Mesodermal cell (in vitro differentiated cells): ENCODE data around the gene SLF2.
A peak's percentile ranks its signal among the peaks of the same experiment; 100 is the strongest.

Experiments
- H3K27ac ChIP-seq: 2 replicates; pipeline ENCODE4 v1.7.0; 2013; ENCODE audit warnings: mild to moderate bottlenecking, low read depth, low read length, moderate library complexity; ENCODE audit not compliant: severe bottlenecking
- H3K36me3 ChIP-seq: 2 replicates; pipeline ENCODE4 v1.7.1; 2013; ENCODE audit warnings: mild to moderate bottlenecking, low read length, moderate library complexity; ENCODE audit not compliant: control insufficient read depth, insufficient read depth
- H3K4me1 ChIP-seq: one replicate; pipeline ENCODE4 v1.7.1; 2013; ENCODE audit warnings: mild to moderate bottlenecking, low read length; ENCODE audit not compliant: insufficient read depth, control insufficient read depth, poor library complexity, severe bottlenecking
- H3K4me3 ChIP-seq: 2 replicates; pipeline ENCODE4 v1.7.0; 2013; ENCODE audit warnings: low read length, control low read depth, mild to moderate bottlenecking; ENCODE audit not compliant: insufficient read depth, poor library complexity, severe bottlenecking; ENCODE audit errors: extremely low read depth
- H3K9me3 ChIP-seq: 2 replicates; pipeline ENCODE4 v1.7.1; 2013; ENCODE audit warnings: mild to moderate bottlenecking, low read length, moderate library complexity; ENCODE audit not compliant: control insufficient read depth
- WGBS, 2 experiments: methylation state at CpG; one replicate each; pipeline ENCODE4 v1.1.5; 2013; ENCODE audit warnings: missing lambda C conversion rate in 2 of 2; ENCODE audit not compliant: insufficient coverage in 2 of 2; 5-methylcytosine and 5-hydroxymethylcytosine counted together

The SLF2 gene

DNA sequence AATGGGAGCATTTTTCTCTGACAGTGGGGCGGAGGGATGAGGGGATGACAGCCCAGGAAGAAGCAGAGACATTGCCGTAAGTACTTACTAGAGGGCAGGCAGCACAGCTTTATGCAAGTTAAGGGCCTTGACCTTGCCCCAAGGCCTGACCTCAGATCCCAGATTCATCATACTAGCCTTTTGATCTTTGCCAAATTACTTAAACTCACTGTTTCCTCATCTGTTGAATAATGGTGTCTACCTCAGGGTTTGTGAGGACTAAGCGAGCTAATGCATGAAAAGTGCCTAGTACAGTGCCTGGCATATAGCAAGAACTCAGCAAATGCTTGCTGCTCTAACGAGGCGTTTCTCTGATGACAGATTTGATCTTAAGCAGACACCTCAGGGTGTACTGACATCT lies 53.1 kb downstream of the SLF2 start:
- 50 to 74% methylated on average over 2 to 5 of the region's 5 CpGs for WGBS, 2 experiments
- H3K36me3 ChIP-seq, result peaks cover 37% of the 10 kb centered on the region

DNA sequence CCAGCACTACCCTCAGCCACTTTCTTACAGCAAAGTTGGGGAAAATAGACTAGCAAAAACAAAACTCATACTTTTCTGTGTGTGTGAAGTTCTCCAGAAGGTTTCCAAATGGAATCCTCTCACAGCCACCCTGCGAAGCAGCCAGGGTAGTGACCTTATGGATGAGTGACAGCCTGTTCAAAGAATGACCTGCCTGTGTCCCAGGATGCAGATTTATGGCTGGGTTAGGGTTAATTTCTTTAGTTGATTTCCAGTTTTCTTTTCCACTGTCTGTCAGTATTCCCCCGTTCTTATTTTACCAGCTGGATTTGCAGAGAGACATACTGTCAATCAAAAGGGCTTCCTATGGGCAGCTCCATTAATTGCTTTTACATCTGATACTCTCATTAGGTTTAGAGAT lies 54.1 kb downstream of the SLF2 start:
- Histone ChIP-seq H3K4me1 (no peaks in the 10 kb centered on the region), H3K9me3 (no peaks in the 10 kb centered on the region), H3K36me3 (peaks cover 34% of the 10 kb centered on the region), H3K27ac (no peak overlapping the region), H3K4me3 (no peak overlapping the region)
- no CpG with 5 or more reads among the region's 2 CpGs for WGBS, 2 experiments

More for the DNA sequence above, 53.1 kb downstream of the SLF2 start:
- H3K9me3 ChIP-seq, result no peaks in the 10 kb centered on the region
- no peaks in the 10 kb centered on the region for H3K4me1 ChIP-seq
- no peak overlapping the region for H3K4me3 ChIP-seq
- no peak overlapping the region for H3K27ac ChIP-seq

DNA sequence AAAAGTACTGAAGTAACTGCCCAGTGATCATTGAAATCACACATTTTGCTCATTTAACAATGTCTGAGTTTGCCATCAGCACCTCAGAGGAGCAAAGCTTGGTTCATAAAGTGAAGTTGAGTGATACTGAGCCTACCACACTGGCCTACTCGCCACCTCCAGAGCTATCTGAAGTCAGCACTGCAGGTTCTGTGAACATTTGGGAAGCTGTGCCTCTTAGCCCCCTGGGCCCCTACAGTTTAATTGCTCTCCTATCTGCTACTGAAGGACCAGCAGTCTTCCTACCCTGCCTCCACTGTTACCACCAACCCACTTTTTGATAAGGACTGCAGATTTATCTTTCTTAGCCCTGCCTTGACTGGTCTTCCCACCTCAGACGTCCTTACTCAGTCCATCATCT lies 54.6 kb downstream of the SLF2 start:
- Histone ChIP-seq H3K27ac (no peak overlapping the region), H3K4me1 (no peaks in the 10 kb centered on the region), H3K4me3 (no peak overlapping the region), H3K9me3 (no peaks in the 10 kb centered on the region), H3K36me3 (peaks cover 29% of the 10 kb centered on the region)
- WGBS, 2 experiments, result 88 to 93% methylated on average over 2 of the region's 2 CpGs

DNA sequence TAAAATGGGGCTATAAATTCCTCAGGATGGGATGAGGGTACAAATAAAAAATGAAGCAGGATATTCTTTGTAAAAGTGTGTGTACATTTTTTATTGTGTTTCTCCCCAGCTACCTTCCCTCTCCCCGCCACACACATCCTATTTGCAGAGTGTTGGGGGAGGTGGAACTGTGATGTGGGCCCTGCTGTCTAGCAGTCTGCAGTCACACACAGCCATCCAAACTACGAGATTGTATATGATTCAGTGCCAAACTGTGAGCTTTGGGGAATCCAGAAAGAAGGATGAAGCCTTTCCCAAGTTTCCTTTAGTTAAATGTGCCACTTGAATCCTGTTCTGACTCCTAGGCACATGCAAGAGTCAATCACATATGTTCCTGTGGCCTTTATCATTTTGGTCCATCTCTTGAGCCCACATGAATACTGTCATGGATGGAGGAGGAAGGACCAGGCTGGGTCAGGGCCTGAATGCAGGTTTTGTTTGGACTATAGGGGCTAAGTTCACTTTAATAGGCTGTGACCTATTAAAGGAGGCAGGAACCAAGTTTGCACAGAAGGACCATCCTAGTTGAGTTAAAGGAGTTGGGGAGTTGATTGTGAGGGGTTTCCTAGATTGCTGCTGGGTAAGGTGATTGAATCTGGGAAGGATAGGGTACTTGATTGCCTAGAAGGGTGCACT lies 55.4 kb downstream of the SLF2 start:
- WGBS, 2 experiments, result 67 to 100% methylated on average over 1 of the region's 2 CpGs
- H3K4me1 ChIP-seq, result no peaks in the 10 kb centered on the region
- no peak overlapping the region for H3K4me3 ChIP-seq
- no peaks in the 10 kb centered on the region for H3K9me3 ChIP-seq
- H3K27ac ChIP-seq, result no peak overlapping the region
- peaks cover 21% of the 10 kb centered on the region for H3K36me3 ChIP-seq

DNA sequence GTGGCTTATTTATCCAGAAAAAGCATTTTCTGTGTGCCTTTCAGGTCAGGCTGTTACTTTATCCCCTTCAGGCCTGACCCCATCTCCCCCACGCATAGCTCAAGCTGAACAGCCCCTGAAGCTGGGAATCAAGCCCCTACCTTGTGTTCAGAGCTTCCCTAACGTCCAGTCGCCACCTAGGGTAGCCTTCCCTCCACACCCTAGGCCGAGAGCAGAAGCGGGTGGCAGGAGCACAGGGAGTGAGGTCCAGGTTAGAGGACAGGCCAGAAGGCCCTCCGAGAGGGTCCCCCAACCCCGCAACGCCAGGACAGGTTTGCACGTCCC lies 56.1 kb downstream of the SLF2 start:
- H3K27ac ChIP-seq, result no peak overlapping the region
- H3K36me3 ChIP-seq, result peaks cover 19% of the 10 kb centered on the region
- 0 to 36% methylated on average over 1 to 8 of the region's 9 CpGs for WGBS, 2 experiments
- no peaks in the 10 kb centered on the region for H3K4me1 ChIP-seq
- peak overlapping the region; percentile 64 for H3K4me3 ChIP-seq
- no peaks in the 10 kb centered on the region for H3K9me3 ChIP-seq

DNA sequence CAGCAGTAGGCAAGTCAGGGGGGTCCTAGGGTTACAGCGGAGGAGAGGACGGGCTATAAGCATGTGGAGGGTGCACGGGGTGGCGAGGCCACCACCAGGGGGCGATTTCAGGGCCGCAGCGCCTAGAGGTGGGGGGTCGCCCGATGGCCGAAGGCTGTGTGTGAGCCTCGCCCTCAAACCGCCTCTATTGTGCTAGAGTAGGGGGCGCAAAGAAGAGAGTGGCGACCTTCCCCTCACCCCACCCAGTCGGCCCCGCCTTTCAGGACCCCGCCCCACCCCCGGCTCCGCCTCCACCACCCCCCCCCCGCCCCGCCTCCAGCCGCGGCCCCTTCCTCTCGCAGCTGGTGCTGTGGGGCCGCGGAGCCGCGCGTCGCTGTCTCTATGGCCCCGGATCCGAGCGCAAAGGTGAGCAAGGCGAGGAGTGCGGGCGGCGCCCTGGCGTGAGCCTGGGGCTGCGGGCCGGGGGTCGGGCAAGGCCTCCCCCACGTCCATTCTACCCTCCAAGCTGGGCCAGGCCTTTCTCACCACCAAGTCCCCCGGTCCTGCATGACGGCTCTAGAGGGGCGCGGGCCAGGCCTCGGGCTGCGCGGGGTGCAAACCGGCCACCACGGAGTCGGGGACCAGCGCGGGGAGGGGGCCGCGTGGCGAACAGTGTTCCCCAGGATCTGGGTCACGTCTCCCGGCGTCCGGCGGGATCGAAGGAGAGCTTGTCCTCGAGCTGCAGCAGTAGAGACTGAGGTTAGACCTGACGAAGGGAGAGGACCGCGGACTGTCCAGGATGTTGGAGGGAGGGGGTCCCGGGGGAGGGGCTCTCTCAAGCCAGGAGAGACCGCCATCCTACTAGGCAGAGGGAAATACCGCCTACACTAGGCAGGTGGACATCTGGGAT lies 56.7 kb downstream of the SLF2 start, which contains the start of gene SEMA4G:
Gene SEMA4G (plus strand): TSS at position 318 of the 889 bp plus-strand sequence. CDS start 3,409 bp downstream, outside the sequence.
- H3K27ac ChIP-seq, result no peak within 1 kb of the TSS
- peak within 1 kb of the TSS; percentile 64 for H3K4me3 ChIP-seq
- H3K4me1 ChIP-seq, result no peaks in the 10 kb centered on the region
- peaks cover 19% of the 10 kb centered on the region for H3K36me3 ChIP-seq
- WGBS, 2 experiments, result 4 to 10% methylated on average over 15 to 43 of the region's 70 CpGs
- no peaks in the 10 kb centered on the region for H3K9me3 ChIP-seq

DNA sequence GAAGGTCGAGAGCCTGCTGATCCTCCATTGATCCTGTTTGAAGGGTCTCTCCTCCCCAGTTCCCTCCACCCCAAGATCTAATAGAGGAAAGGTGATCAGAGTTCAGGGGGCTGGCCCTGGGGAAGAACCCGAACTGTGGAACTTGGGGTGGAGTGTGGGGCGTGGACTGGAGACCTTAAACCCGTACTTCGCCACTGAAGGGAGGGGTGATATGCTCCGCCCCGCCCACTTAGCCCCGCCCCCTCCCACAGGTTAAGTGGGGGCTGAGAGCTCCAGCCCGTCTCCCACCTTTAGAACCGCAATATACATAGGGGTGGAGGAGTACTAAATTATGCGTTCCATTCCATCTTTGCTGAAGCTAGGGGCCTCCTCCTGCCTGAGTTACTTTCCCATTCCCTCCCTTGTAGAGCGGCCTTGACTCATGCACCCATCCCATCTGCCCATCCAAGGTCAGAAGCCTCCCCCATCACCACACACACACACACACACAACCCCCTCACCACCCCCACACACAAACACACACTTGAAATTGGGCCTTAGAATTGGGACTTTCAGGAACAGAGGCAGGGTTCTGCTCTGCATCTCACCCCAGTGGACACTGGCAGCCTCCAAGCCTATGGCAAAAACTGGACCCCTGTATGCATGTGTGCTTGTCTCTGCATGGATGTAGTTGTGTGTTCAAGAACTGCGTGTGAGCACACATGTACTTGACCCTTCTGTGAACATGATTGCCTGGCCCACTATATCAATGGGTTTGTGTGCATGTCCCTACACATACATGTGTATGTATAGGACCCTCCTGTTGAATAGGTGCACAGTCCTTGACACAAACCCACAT lies 57.5 kb downstream of the SLF2 start:
- Histone ChIP-seq H3K36me3 (peaks cover 13% of the 10 kb centered on the region), H3K9me3 (no peaks in the 10 kb centered on the region), H3K4me3 (peak overlapping the region; percentile 64), H3K27ac (no peak overlapping the region), H3K4me1 (no peaks in the 10 kb centered on the region)
- 57% methylated on average over 3 of the region's 13 CpGs; no CpG with 5 or more reads in 1 of the 2 experiments for WGBS, 2 experiments

DNA sequence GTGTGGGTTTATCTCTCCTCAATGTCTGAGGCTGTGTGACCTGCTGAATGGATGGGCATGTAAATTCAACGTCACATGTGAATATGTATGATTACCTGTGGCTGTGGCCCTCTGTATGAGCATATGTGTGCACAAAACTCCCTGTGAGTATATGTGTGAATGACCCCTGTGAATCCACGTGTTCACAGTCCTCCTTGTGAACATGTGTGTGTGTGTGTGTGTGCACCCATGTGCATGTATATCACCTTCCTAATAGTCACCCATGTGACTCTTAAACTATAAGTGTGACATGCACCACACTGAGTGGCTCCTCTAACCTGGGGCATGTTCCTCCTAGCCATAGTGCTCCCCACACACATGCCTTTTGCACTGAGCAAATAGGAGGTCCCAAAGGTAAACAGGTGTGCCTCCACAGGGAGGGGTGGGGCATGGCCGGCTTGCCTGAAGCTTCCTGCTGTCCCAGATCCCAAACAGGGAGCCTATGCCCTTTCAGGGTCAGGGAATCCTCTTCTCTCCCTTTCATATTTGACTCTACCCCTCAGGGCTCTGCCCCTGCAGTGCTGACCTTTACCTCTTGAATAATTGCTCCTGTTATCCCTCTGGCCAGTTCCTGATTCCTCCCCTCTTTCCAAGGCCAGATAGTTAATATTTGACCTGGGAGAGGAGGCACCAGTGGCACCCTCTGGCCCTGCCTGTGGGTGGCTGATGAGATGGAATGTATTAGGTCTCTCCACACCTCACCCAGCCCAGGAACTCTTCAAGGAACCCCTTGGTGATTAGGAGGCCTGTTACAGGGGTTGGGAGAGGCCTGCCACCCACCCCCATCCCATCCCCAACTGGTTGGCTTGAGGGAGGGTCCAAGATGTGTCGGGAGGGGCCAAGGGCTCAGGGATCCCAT lies 58.4 kb downstream of the SLF2 start:
- H3K9me3 ChIP-seq, result no peaks in the 10 kb centered on the region
- no peak overlapping the region for H3K27ac ChIP-seq
- WGBS, 2 experiments, result 67 to 78% methylated on average over 2 to 3 of the region's 4 CpGs
- H3K4me3 ChIP-seq, result no peak overlapping the region
- peaks cover 4% of the 10 kb centered on the region for H3K36me3 ChIP-seq
- H3K4me1 ChIP-seq, result no peaks in the 10 kb centered on the region

DNA sequence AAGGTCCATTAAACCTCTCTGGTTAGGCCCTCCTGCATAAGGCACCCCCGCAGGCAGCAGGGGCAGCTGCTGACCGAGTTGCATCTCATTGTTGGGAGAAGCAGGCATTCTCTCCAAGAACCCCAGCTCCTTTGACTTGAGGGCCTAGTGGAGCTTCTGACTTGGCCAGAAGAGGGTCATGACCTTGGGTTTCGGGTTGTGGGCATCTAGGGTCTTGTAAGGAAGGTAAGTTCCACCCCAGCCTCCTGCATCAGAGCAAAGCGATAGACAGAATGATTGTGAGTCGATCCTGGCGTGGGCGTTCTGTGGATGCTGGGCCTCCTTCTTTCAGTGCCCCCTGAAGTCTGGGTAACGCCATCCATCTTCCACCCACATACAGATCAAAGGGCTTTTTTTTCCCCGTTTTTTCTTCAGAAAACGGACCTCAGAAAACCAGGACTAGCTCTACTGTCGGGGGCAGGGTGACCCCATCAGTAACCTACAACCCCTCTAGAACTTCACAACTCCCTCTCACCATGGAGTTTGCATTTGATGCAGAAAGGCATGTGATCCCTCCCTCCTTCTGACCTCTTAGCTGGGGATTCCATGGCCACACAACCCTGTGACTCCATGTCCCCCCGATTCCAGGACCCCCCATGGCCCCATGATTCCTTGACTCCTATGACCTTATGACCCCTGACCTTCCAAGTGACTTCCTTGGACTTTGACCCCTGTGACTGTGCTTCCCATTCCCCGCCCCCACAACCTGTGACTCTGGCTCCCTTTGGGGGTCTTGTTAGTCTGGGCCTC lies 59.5 kb downstream of the SLF2 start:
- 74 to 86% methylated on average over 10 to 12 of the region's 13 CpGs for WGBS, 2 experiments
- no peaks in the 10 kb centered on the region for H3K36me3 ChIP-seq
- H3K9me3 ChIP-seq, result no peaks in the 10 kb centered on the region
- no peak overlapping the region for H3K27ac ChIP-seq
- H3K4me1 ChIP-seq, result no peaks in the 10 kb centered on the region
- no peak overlapping the region for H3K4me3 ChIP-seq
